Kasumi-1 (cell line): ENCODE results near the gene TUSC2.
"Not testable (repeated sequence)": the region's sequence is repeated elsewhere in the genome, so short reads cannot be mapped to it uniquely, and the experiment has no call there.

Experiments used
- DNase-seq, 2 experiments: peaks; one replicate each; lab custom pipeline; 2025; lab: John Stamatoyannopoulos, UW

Gene TUSC2

DNA sequence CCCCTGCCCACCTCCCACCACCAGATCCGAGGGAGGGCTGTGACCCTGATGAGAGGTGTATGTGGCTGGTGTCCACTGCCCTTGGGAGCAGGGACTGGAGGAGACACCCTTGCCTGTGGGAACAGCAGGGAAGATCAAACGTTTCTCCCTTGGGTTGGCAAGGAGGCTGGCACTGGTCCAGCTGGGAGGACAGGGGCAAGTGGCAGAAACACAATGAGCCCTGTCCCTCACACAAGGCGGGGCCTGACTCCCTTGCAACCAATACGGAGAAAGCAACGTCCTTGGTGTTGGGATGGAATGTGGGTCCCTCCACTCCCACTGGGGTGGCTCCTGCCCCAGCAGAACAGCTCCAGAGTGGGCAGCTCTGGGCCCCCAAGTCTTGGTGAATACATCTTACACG is 10.7 kb downstream of the TUSC2 start:
- no peak for DNase-seq

DNA sequence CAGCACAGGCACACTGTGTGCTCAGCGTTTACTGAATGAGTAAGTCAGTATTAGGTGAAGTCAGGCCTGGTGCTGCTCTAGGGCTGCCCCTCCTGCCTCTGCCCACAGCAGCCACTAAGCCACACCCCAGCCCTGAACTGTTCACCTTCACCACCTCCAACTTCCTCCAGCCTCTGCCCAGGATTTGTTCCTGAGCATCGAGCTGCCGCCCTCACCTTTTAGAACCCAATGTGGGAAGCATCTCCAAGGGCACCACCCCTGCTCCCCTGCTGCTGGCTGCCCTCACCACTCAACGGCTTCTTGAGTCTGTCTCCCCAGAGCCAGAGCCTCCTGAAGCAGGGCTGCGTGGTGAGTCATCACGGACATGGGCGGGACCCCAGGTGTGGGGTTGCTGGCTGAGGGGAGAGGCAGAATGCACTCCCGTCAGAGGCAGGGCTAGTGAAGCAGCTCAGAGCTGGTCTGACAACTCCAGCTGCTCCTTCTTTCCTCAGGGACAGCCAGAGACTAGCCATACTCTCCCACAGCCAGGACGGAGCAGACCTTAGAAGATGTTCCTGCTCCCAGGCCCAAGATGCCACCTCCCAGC is 11.3 kb downstream of the TUSC2 start:
- no peak for DNase-seq

DNA sequence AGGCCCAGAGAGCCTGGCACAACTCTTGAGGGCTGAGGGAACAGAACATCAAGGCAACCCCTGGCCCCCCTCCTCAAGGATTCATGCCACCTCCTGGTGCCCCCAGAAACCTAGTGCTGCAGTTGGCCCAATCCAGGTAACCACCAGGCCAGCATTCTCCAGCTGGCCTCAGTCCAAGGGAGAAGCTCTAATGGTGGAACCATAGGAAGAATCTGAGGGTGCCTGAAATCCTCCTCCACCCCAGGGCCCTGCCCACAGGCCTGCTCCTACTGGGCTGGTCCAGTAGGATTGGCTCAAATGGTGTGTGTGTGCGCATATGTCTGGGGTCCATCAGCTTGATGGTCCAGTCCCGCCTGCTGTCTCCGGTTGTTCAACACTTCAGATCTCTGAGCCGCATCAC is 13.2 kb downstream of the TUSC2 start:
- no peak for DNase-seq

DNA sequence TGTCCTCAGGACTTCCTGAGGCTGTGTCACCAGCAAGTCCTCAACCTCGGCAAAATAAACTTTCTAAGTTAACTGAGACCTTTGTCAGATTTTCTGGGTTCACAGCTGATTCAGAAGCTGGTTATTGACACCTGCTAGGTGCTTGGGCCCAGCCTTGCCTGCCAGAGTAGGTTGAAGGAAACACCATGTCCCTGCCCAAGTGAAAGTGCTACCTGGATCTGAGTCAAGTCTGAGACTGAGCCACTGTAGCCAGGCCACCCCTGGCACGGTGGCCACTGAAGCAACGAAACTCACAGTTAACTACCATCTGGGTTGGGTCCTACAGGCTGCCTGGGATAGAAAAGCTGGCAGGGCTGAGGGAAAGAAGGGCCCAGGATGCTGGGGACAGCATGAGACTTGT is 13.7 kb downstream of the TUSC2 start:
- DNase-seq = no peak

DNA sequence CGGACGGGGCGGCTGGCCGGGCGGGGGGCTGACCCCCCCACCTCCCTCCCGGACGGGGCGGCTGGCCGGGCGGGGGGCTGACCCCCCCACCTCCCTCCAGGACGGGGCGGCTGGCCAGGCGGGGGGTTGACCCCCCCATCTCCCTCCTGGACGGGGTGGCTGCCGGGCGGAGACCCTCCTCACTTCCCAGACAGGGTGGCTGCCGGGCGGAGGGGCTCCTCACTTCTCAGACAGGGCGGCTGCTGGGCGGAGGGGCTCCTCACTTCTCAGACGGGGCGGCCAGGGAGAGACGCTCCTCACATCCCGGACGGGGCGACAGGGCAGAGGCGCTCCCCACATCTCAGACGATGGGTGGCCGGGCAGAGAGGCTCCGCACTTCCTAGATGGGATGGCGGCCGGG is 16.0 kb downstream of the TUSC2 start:
- not testable (repeated sequence) for DNase-seq

DNA sequence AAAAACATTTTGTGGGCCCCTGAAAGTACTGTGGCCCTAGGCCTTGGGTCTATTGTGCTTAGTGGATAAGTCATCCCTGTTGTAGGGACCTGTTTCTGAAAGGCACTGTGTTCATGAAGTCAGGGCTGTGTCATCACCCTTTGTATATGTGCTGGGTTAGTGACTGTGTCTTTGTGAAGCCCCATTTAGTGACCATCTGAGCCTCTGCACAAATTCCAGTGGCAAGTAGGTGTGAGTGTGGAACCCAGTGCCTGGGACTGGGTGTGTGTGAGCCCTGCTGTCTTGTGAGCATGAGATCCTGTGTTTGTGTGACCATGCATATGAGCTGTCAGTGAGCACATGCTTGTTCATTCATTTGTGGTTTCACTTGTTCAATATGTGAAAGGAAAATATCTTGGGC is 23.4 kb downstream of the TUSC2 start:
- DNase-seq = no peak

DNA sequence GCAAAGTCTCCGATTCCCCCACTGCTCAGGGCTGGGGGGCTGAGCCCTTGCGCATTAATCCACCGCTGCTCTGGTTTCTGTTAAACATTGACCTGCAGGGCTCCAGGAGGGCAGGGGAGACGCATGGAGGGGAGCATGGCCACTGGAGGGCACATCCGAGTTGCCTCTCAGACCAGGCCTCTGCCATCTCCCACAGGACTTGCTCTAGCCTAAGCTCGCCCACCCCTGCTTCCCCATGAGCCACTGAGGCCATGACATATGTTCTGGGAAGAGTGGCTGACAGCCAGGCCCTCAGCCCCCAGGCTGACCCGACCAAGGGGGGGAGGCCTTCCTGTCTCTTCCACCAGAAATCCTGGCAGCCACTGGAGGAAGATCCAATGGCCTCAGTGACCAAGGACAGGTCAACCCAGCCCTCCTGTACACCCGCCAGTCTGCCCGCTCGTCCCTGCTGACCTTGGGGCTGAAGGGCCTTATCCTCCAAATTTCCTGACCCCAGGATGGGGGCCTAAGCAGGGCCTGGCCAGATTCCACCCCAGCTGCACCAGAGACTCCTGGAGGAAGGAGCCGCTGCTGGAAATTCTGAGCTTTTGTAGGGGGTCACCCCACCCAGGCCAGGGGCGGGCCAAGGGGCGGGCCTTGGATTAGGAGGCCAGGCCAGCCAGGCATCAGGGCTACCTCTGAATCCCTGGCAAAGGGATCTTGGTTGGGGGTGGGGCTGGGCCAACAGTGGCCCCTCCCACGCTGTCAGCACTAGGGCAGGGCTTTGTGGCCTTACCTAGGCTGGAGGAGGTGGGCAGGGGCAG is 24.8 kb downstream of the TUSC2 start, which contains the start of gene HYAL1:
Gene HYAL1, minus strand, starts transcription at position 562 of the 803 bp plus-strand sequence. CDS start 618 bp downstream, outside the sequence.
- no peak for DNase-seq

DNA sequence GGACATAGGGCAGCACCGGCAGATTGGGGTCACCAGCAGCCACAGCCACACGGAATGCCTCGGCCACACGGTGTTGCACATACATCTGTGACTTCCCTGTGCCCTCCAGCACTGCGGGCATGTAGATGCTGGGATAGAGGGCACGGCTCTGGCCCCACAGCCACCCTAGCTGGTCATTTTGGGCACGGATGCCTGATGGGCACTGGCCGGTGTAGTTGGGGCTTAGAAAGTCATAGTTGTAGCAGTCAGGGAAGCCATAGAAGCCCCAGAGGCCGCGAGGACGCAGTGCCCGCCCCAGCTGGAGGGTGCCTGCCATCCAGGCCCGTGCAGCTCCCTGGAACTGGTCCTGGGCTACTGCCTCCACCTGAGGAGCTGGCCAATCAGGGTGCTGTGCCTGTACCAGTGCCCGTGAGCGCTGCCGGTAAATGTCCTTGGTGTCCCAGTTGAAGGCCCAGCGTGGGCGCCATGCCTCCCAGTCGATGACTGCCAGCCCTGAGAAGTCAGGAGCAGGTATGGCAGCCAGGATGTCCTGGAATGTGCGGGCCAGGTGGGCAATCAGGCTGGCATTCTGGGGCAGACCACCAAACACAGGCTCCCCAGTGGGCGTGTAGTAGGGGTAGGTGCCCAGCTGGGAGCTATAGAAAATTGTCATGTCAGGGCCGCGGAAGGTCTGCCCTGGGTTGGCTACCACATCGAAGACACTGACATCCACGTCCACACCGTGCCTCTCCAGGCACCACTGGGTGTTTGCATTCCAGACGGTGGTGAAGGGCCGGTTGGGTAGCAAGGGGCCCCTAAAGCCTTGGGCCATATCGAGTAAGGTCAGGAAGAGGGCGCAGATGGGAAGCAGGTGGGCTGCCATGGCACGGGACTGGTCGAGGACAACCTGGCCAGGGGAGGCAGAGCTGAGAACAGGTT is 25.7 kb downstream of the TUSC2 start:
- no peak for DNase-seq

DNA sequence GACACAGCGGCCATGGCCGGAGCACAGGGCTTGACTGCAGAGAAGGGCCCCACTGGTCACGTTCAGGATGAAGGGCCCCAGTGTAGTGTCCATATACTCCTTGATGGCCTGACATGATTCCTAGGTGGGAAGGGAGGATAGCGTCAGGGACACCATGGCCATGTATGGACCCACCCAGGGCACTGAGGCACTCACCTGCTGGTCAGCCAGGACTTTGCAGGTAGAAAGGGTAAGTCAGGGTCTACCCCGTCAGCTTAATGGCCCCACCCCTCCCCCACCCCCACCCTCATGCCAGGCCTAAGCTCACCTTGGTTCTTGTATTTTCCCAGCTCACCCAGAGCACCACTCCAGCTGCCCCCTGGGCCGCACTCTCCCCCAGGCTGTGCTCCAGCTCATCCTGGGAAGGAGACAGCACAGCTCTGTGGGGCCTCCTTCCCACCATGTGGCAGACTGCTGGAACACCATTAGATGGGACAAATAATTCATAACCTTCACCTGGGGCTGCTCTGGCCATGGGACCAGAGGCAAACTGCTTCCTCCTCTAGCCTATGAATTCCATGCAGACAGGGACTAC is 27.3 kb downstream of the TUSC2 start:
- DNase-seq = no peak

DNA sequence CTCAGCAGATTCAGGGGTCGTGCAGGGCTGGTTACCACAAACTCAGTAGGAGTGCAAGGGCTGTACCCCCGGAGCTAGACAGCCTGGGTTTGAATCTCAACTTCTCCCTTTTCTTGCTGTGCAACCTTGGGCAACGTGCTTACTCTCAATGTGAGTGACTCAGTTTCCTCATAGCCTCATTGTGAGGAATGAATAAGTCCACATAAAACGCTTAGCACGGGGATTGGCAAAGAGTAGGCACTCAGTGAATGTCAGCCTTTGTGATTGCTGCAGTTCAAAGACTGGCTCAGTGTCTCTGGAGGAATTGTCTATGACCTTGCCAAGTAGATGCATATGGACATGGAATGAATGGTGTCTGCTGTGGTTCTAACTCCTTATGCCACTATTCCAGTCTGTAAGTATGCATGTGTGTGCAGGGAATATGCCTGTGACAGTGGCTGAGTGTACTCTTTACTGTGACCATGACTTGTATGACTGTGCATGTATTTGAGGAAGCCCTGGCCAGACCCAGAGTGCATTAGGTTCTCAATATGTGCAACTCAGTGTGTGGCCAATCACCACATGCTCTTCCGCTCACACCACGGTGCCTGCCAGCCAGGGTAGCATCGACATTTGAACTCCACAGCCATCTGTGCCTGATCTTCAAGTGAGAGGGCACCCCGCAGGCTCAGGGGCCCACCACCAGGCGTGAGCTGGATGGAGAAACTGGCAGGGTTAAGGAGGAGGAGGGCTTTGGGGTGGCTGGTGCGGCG is 27.9 kb downstream of the TUSC2 start:
- no peak for DNase-seq

DNA sequence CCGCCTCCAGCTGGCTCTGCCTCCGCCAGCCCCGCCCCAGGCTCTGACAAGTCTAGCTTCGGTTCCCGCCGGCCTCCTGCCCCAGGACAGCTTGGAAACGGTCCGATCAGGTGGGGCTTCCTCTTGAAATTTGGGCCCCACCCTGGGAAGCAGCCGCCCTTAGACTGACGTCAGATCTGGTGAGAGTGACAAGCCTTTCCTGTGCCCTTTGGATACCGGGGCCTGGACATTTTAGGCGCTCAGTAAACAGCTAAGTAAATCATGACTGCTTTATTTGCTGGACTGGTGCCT is 28.4 kb downstream of the TUSC2 start:
- DNase-seq = no peak

DNA sequence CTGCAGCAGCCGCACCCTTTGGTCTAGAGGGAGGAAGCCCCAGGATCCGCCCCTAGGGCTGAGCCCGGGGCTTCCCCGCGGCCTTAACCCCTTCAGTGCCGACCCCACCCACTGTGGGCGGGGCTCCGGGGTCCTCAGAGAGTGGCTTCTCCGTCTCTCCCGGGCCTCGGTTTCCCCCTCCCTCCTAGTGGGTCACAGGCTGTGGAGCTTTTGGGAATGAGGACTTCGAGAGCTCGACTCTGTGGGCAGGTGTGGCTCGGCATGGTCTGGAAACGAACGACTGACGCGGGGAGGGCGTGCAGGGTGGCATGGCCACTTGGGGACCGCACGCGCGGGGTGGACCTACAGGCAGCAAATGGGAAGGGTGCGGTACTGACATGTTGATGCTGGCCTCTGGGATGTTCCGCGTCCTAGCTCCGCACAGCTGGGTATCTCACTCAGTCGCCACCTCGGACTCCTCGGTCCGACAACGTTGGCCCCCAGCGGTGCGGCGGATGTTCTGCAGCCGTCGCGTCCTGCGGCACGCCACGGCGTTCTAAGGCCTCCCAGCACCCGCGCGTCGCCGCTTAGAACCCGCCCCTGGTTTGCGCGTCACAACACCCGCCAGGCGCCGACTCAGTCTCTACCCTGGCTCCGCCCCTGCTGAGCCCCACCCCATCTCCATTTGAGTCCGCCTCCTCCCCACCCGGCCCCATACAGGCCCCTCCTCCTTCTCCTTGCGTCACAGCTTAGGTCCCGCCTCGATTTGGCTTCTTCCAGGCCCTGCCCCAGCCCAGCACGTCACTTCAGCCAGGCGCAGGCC is 29.0 kb downstream of the TUSC2 start, which contains the start of the genes HYAL3 and NAA80:
Gene HYAL3, minus strand, starts transcription at position 570 of the 802 bp plus-strand sequence. CDS start 3,803 bp downstream, outside the sequence.
Gene NAA80, minus strand, starts transcription at position 570 of the 802 bp plus-strand sequence. CDS start 1,942 bp downstream, outside the sequence.
- peak; percentile 97 to 98 for DNase-seq

DNA sequence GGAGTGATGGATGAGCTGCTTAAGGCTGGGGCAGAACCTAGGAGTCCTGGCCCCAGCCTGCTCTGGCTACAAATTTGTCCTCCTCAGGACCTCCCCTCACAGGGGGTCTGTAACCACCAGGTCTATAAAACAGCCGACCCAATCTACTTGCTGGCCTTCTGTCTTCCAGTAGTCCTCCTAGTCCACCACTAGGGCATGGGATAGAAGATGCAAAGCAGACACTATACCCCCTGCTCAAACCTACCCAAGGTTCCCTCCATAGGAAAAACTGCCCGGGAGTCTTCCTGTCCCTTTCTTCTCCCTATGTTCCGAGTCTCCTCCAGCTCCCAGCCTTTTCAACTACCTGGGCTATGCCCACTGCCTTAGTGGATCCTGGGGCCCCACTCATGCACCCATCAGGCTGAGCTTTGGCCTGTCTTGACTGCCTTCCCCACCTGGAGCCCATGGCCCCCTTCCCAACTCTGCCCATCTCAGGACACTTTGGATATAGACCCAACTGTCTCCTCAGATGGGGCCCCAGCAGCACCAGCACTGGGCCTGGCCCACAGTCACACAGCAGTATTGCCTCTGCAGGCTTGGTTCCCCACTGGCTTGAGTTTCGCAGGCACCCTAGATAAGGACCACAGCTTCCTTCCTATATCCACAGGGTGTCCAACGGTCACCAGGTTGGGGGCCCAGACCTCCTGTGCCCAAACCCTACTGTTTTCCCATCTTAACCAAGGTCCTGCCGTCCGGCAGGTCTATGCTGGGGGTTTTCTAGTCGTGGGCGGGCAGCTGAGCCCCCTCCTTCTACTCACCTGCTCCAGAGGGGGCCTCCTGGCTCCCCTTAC is 29.9 kb downstream of the TUSC2 start:
- DNase-seq = peak in 1 of 2 experiments; percentile 34

DNA sequence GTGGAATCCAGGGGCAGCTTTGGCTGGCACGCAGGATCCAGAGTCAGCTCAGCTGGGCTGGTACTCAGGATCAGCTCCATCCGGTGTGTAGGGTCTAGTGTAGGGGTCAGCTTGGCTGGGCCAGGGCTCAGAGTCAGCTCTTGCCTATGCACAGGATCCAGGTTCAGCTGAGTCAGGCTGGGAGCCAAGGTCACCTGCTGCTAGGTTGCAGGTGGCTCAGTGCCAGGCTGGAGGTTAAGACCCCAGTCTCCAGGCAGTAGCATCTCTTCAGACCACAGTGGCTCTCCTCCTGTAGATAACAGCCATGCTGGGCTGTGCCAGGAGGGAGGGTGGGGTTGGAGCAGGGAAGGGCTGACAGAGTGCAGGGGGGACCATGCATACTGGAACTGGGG is 30.6 kb downstream of the TUSC2 start:
- no peak for DNase-seq

DNA sequence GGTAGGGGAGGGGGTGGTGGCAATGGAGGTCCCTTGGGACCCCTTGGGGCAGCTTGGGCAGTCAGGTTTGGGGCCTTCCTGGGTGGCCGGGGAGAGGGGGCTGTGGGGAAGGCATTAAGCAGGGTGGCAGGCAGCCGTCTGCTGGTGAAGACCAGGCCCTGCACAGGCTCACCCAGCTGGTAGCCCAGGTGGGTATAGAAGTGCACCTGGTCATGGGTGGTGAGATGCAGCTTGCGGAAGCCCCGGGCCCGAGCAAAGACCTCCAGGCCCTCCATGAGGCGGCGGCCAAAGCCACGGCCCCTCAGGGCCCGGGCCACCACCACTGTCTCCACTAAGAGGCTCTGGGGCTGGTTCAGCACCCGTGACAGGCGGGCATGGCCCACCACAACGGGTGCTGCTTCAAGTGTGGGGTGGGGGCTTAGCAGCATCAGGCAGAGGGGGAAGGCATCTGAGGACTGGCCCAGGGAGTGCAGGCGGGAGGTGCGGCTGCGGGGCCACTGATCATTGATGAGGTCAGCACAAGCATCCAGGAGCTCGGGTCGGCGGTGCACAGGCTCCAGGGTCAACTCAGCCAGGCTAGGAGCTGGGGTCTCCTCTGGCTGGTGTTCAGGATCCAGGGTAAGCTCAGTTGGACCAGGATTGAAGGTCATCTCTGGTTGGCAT is 31.2 kb downstream of the TUSC2 start:
- no peak for DNase-seq

DNA sequence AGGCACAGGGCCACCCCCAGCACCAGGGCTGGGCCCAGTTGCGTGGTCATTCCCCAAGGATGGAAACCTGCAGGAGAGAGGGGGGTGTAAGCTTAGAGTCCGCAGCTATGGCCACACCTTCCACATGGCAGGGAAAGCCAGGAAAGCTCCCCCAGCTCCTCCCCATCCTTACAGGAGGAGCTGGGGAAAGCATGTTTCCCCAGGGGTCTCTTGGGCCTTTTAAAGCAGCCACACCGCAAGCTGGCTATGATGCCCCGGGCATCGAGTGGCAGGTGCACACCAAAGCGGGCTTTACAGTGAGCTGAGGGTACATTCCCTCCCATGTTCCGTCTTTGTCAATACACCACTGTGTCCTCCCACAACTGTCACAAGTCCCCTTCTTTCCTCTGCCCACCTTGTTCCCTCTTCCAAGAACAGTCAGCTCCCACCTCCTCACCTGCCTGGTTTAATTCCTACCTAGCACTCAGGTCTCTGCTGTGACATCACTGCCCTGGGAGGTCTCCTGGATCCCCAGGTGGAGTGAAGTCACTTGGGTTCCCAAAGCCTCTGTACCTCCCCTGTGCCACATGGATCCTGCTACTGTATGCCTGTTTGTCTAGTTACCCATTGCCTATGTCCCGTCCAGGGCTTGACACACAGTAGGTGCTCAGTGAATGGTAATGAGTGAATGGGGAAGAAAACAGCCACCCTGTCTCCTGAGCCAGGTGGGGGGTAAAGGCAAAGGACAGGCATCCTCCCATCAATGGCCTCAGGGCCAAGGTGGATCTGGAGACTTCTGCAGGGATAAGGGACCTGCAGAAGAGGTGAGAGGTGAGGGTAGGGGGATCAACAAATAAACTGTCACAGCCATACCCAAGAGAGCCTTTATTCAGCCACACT is 32.2 kb downstream of the TUSC2 start:
- no peak for DNase-seq

DNA sequence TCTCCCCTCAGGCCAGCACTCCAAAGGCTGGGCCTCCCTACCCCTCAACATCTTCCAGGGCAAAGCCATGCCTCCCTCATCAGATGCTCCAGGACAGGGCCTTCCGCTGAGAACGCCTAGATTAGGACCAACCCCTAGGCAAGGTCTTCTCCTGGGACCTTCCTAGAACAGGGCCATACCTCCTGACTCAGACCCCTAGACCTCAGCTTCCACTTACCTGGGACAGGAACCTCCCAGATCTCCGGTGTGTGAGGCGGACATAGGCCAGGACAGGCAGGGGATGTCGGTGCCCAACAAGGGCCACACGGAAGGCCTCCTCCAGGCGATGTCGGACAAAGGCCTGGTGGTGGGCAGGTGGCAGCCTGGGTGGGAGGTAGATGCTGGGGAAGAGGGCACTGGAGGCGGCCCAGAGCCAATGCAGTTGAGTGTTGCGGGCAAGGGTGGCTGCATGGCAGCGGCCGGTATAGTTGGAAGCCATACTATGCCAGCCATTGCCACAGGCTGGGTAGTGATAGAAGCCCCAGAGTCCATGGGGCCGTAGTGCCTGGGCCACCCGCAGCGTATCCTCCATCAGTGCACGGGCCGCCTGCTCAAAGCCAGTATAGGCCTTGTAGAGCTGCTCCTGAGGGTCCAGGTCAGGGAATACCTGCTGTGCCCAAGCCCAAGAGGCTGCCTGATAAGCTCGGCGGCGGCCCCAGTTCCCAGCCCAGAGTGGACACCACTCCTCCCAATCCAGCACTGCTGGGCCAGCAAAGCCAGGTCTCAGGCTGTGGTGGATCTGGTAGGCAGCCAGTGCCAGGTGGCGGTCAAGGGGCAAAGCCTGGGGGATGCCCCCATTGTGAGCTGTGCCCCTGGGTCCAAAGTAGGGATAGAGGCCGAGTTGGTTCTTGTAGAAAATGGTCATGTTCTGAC is 33.3 kb downstream of the TUSC2 start:
- DNase-seq = no peak
